Uterus (tissue), 4 donors: ENCODE results near the gene ADM. TPM values are rescaled to one million over a fixed set of nuclear protein-coding genes. Genes with fewer than 3 reads are reported as not detected.

ENCODE experiments used
- DNase-seq, 2 donors: peaks; one replicate each; pipeline ENCODE4 v3.0.0-alpha.2; 2019 to 2020
- H3K27ac ChIP-seq, 2 donors: fragments of 200-600 bp; sonication (generic); 1 replicate in 1 of 2; 2 replicates in 1 of 2; pipeline ENCODE4 v1.5.1; 2016 to 2018
- H3K27me3 ChIP-seq, 2 donors: fragments of 200-600 bp; sonication (generic); one replicate each; pipeline ENCODE4 v1.5.1; 2018 to 2019; ENCODE audit warnings: control low read depth in 1 of 2
- H3K36me3 ChIP-seq, 2 donors: fragments of 200-600 bp; sonication (generic); one replicate each; pipeline ENCODE4 v1.5.1; 2019; ENCODE audit warnings: control low read depth in 1 of 2
- H3K4me1 ChIP-seq, 2 donors: fragments of 200-600 bp; sonication (generic); one replicate each; pipeline ENCODE4 v1.5.1; 2018 to 2019; ENCODE audit warnings: control low read depth in 1 of 2
- H3K4me3 ChIP-seq, 2 donors: fragments of 200-600 bp; sonication (generic); 1 replicate in 1 of 2; 2 replicates in 1 of 2; pipeline ENCODE4 v1.5.1; 2018 to 2019; ENCODE audit warnings: mild to moderate bottlenecking in 1 of 2
- H3K9me3 ChIP-seq, 2 donors: fragments of 200-600 bp; sonication (generic); one replicate each; pipeline ENCODE4 v1.5.1; 2019; ENCODE audit warnings: control low read depth in 1 of 2
- CTCF ChIP-seq, 4 experiments: fragments of 200-600 bp in 2 of 4; fragments of 450-650 bp in 2 of 4; sonication (generic) in 2 of 4; IDR thresholded peaks; one replicate each; pipeline ENCODE4 v1.5.1; 2016 to 2019; ENCODE audit warnings: antibody characterized with exemption in 4 of 4, mild to moderate bottlenecking in 2 of 4, moderate library complexity in 1 of 4
- POLR2A ChIP-seq, 2 donors: fragments of 450-650 bp; IDR thresholded peaks; one replicate each; pipeline ENCODE4 v1.6.1; 2016; ENCODE audit warnings: antibody characterized with exemption in 2 of 2, mild to moderate bottlenecking in 1 of 2, moderate library complexity in 1 of 2
- intact Hi-C: fragments of 100-400 bp; cut with DNase I; formaldehyde crosslinking; loops from one replicate; pipeline ENCODE4 v1.15.1; 2023; ENCODE audit warnings: low total_unique reads
- total RNA-seq, 4 donors: library from RNA; depleted of rRNA in 3 of 4; stranded (reverse); fragments of >200 nt in 3 of 4; gene quantifications; one replicate each; pipeline versions ENCODE4 v1.1.0 to v1.2.4, GENCODE V29; 2014 to 2023
- donor health status: DM: yes; HTN: yes; CAD: no.

The ADM gene
- total RNA-seq, 4 donors from 2014 or later = 27.9 to 151 (median 47.2) TPM

GRCh38 chr11:10349281-10349665, 44.4 kb downstream of the ADM start:
- Histone ChIP-seq H3K27me3 (no peaks in the 10 kb centered on the region), H3K4me1 (no peaks in the 10 kb centered on the region), H3K27ac (no peak overlapping the region), H3K36me3 (no peaks in the 10 kb centered on the region), H3K9me3 (no peaks in the 10 kb centered on the region), H3K4me3 (no peak overlapping the region)
- no peak for DNase-seq
- no peak for TF ChIP-seq POLR2A (IDR thresholded peaks at IDR 0.05)
- TF ChIP-seq CTCF (IDR thresholded peaks at IDR 0.05) = no peak
- intact Hi-C loops = no loop called here

GRCh38 chr11:10349806-10350205, 44.9 kb downstream of the ADM start:
- TF ChIP-seq POLR2A (IDR thresholded peaks at IDR 0.05) (no peak), CTCF (IDR thresholded peaks at IDR 0.05) (no peak)
- intact Hi-C loops = no loop called here
- Histone ChIP-seq H3K4me1 (no peaks in the 10 kb centered on the region), H3K27me3 (no peaks in the 10 kb centered on the region), H3K9me3 (no peaks in the 10 kb centered on the region), H3K4me3 (no peak overlapping the region), H3K36me3 (no peaks in the 10 kb centered on the region), H3K27ac (no peak overlapping the region)
- DNase-seq = no peak

GRCh38 chr11:10350334-10350733, 45.5 kb downstream of the ADM start:
- Histone ChIP-seq H3K36me3 (no peaks in the 10 kb centered on the region), H3K4me1 (no peaks in the 10 kb centered on the region), H3K9me3 (no peaks in the 10 kb centered on the region), H3K4me3 (no peak overlapping the region), H3K27me3 (no peaks in the 10 kb centered on the region), H3K27ac (no peak overlapping the region)
- DNase-seq = no peak
- intact Hi-C loops = no loop called here
- TF ChIP-seq POLR2A (IDR thresholded peaks at IDR 0.05) = no peak
- TF ChIP-seq CTCF (IDR thresholded peaks at IDR 0.05) = no peak

- intact Hi-C loops = no loop called here
- H3K4me1 ChIP-seq = no peaks in the 10 kb centered on the region
- H3K4me3 ChIP-seq = no peak overlapping the region
- no peaks in the 10 kb centered on the region for H3K27me3 ChIP-seq
- no peak for DNase-seq
- H3K36me3 ChIP-seq = no peaks in the 10 kb centered on the region
- no peaks in the 10 kb centered on the region for H3K9me3 ChIP-seq
- H3K27ac ChIP-seq = peak overlapping the region; percentile 8 to 45
- TF ChIP-seq POLR2A (IDR thresholded peaks at IDR 0.05) = no peak
These were observed 46.5 kb downstream of the ADM start for GRCh38 chr11:10351435-10351764.

GRCh38 chr11:10351765-10352641, 47.1 kb downstream of the ADM start:
- H3K27me3 ChIP-seq = no peaks in the 10 kb centered on the region
- TF ChIP-seq POLR2A (IDR thresholded peaks at IDR 0.05) (no peak), CTCF (IDR thresholded peaks at IDR 0.05) (no peak)
- no peaks in the 10 kb centered on the region for H3K4me1 ChIP-seq
- peak; percentile 50 to 66 for DNase-seq
- peak overlapping the region; percentile 8 to 45 for H3K27ac ChIP-seq
- intact Hi-C loops = no loop called here
- no peaks in the 10 kb centered on the region for H3K36me3 ChIP-seq
- no peak overlapping the region for H3K4me3 ChIP-seq
- H3K9me3 ChIP-seq = no peaks in the 10 kb centered on the region
